Smooth muscle cell of the umbilical artery (primary cell): ENCODE measurements around the gene ZNF275. TPM values are rescaled to one million over a fixed set of nuclear protein-coding genes. Genes with fewer than 3 reads are reported as not detected.

Experiments
- total RNA-seq: library from RNA; depleted of rRNA; stranded (reverse); fragments of >200 nt; gene quantifications from 2 replicates; pipeline ENCODE4 v1.2.3, GENCODE V29; 2014

ZNF275 gene
- 9.8 and 16.1 TPM in 2 replicates for total RNA-seq

GRCh38 chrX:153333821-153334653 is at the start of gene ZNF275:
Gene ZNF275, plus strand, starts transcription at chrX:153334153. Its CDS starts 2,527 bp downstream, at chrX:153336680.

GRCh38 chrX:153321381-153322124 is 12.4 kb upstream of the ZNF275 start, which contains the start of gene PNMA6F:
Gene PNMA6F, minus strand, starts transcription at chrX:153321767. Its CDS starts 1,093 bp downstream, at chrX:153320674.

GRCh38 chrX:153401133-153401764 is 67.3 kb downstream of the ZNF275 start, which contains the start of gene PNMA6E:
Gene PNMA6E, minus strand, starts transcription at chrX:153401350. Its CDS starts 2,501 bp downstream, at chrX:153398849.

Other genes starting within 250 kb of the ZNF275 start
- gene MAGEA1, start 154.9 kb upstream of the ZNF275 start, total RNA-seq = not detected in 2 replicates
- gene PNMA6F, start 12.4 kb upstream of the ZNF275 start, total RNA-seq = not detected in 2 replicates
- gene PNMA6E, start 67.2 kb downstream of the ZNF275 start, total RNA-seq = not detected in 2 replicates
- gene ZFP92, start 77.3 kb downstream of the ZNF275 start, total RNA-seq = 0.83 and 1.5 TPM in 2 replicates
- gene TREX2, start 111.9 kb downstream of the ZNF275 start, total RNA-seq = 0.18 and 1.8 TPM in 2 replicates
- 14.3 and 18.2 TPM in 2 replicates for gene HAUS7, start 136.4 kb downstream of the ZNF275 start, total RNA-seq
- gene BGN, start 160.8 kb downstream of the ZNF275 start, total RNA-seq = 34.1 and 66.8 TPM in 2 replicates
- gene ATP2B3, start 183.5 kb downstream of the ZNF275 start, total RNA-seq = under 0.01 and 0.09 TPM in 2 replicates